ENCODE results near the gene ARFGAP3.
A peak's percentile ranks its signal among the peaks of the same experiment; 100 is the strongest.
"Not testable (repeated sequence)": the region's sequence is repeated elsewhere in the genome, so short reads cannot be mapped to it uniquely, and the experiment has no call there.

ARFGAP3 gene

DNA sequence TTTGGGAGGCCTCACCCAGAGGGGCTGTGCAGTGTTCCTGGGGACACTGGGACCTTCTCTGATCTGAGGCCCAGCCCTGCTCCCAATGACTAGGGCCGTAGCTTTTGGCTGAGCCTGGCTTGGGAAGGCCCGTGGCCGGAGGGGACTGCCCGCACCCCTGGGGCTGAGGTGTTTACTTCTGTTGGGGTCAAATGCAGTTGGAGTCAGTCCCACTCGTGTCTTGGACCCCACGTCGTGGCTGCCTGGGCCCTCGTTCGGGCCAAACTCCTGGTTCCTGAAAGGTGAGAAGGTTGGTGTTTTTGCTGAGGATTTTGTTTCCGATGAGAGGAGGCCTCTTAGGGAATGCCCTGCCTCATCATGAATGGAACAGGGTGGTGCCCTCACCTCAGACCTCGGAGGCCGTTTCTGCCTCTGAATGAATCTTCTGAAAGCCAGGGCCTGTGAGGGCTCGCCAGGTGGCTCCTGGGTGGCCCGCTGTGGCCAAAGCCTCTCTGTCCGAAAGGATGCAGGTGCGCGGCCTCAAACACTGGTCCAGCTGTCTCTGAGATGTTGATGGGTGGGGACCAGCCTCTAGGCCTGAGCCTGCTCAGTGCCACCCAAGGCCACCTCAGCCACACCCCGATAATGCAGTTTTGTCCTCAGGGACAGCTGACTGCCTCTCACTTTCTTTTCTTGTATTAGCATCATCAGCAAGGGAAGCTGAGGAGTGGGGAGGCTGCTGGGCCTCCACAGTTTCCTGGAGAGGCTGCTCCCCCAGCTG, 96.1 kb downstream of the ARFGAP3 start:
- no peak for DNase-seq

DNA sequence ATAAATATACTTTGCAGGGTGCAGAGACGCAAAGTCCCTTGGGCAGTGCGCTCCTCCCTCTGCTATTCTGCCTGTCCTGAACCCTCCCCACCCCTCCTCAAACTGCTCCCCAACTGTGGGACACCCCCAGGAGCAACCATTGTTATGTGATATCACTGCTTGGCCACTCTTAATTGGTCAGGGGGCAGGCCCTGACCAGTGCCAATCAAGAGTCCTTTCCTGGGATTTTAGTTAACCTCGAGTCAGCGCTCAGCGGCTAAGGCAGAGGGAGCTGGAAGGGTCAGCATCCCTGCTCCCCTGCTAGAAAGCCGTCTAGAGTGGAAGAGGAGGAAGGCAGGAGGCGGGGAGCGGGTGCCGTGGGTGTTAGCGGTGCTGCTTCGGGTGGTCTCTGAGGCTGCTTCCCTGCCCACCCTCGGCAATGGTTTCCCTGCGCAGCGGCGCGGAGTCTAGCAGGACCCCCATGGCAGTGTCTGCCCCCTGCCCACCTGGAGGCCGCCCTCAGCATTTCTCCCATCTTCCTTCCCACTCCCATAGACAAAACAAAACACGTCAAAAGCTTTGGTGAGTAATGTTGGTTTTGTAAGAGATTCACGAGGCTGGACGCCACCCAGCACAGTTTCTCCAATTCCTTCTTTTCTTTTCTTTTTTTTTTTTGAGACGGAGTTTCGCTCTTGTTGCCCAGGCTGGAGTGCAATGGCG, 98.0 kb downstream of the ARFGAP3 start:
- no peak for DNase-seq

DNA sequence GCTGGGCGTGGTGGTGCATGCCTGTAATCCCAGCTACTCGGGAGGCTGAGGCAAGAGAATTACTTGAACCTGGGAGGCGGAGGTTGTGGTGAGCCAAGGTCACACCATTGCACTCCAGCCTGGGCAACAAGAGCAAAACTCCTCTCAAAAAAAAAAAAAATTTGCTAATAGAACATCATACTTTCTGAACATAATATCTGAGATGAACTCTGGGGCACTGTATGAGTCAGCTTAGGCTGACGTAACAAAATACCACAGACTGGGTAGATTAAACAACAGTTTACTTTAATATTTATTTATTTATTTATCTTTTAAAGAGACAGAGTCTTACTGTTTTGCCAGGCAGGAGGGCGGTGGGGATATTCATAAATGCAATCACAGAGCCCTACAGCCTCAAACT, 101.5 kb downstream of the ARFGAP3 start:
- DNase-seq: not testable (repeated sequence)

DNA sequence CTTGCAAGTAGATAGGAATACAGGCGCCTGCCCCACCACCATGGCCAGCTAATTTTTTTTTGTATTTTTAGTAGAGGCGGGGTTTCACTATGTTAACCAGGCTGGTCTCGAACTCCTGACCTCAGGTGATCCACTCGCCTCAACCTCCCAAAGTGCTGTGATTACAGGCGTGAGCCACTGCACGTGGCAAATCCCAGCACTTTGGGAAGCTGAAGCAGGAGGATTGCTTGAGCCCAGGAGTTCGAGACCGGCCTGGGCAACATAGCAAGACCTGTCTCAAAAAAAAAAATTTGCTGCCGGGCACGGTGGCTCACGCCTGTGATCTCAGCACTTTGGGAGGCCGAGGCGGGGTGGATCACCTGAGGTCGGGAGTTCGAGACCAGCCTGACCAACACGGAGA, 102.0 kb downstream of the ARFGAP3 start:
- not testable (repeated sequence) for DNase-seq

DNA sequence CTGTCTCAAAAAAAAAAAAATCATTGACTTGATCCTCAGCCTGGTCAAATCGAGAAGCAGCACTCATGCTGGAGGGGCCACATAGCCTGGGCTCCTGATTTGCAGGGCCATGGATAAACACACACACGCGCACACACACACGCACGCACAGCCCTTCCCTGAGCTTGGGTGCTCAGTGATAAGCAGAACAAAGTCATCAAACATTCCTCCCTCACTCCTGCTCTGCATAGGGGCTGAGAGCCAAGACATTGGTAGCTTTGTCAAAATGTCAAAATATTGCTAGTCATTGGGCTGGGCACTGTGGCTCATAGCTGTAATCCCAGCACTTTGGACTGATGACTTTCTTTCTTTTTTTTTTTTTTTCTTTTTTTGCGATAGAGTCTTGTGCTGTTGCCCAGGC, 102.4 kb downstream of the ARFGAP3 start:
- DNase-seq: no peak

DNA sequence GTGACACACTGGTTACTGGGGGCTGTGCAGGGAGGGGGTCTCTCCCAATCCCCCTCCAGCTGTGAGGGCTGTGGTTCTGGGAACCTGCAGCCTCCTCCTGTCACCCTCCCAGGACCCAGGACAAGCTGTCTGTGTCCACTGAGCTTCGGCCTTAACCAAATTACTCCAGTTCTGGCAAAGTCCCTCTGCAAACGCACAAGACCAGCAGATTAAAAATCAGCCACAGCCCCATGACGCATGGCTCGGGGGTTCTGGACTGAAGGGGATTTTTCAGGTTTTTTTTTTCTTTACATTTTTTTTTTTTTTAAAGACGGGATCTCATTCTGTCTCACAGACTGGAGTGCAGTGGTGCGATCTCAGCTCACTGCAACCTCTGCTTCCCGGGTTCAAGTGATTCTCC, 104.2 kb downstream of the ARFGAP3 start:
- DNase-seq: no peak

DNA sequence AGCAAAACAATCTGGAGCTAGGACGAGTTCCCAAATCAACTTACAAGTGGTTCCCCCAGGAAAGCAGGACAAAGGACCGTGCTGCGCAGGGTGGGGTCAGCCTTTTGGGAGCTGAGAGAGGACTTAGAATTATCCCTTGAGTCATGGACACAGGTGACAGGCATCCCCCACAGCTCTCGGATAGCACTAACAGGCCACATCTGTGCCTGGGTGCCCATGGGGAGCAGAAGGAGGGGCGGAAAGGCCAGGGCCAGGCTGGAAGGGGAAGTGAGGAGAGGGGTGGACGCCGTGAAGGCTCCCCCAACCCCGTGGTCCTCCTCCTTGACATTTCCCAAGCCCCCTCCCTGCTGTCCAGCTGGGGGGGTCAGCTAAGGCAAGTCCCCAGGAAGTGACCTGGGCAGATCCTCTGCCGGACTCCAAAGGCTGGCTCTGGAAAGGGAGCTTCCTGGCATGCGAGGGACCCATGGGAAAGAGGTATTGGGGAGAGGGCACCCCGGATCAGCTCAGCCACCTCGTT, 104.8 kb downstream of the ARFGAP3 start:
- no peak for DNase-seq

DNA sequence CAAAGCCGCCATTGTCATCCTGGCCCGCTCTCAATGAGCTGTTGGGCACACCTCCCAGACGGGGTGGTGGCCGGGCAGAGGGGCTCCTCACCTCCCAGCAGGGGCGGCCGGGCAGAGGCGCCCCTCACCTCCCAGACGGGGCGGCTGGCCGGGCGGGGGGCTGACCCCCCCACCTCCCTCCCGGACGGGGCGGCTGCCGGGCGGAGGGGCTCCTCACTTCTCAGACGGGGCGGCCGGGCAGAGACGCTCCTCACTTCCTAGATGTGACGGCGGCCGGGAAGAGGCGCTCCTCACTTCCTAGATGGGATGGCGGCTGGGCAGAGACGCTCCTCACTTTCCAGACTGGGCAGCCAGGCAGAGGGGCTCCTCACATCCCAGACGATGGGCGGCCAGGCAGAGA, 106.7 kb downstream of the ARFGAP3 start:
- not testable (repeated sequence) for DNase-seq

DNA sequence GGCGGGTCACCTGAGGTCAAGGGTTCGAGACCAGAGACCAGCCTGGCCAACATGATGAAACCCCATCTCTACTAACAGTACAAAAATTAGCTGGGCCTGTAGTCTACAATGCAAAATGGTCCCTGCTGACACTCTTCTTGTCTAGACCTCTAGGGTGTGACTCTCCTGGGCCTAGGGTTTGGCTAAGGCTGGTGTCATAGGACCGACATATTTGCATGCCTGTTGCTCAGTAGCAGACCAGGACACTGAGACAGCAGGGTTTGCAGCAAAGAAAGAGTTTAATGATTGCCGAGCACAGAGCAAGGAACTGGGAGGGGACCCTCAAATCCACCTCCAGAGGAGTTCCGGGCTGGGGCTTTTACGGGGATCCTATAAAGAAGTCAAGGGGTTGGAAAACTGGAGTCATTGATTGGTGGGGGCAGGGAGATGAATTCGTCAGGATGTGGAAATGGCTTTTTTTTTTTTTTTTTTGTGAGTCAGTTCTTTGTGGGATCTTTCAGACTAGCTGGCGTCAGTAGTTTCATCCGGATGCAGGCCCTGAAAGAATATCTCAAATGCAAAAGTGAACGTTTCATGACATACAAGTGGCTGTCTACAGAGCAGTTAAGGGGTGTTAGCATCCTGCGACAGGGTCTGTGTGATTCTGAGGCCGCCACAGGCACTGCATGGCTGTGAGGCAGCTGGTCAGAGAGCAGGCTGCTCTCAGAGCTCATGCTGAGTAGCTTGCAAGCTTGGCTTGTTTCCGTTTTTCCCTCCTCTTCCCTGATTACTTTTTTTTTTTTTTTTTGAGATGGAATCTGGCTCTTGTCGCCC, 109.2 kb downstream of the ARFGAP3 start:
- peak; percentile 53 for DNase-seq
